ENCODE measurements around the gene NUAK1. TPM values are rescaled to one million over a fixed set of nuclear protein-coding genes. Genes with fewer than 3 reads are reported as not detected.

Gene NUAK1
- polyA plus RNA-seq, 1 experiment, result 8.3 TPM

DNA sequence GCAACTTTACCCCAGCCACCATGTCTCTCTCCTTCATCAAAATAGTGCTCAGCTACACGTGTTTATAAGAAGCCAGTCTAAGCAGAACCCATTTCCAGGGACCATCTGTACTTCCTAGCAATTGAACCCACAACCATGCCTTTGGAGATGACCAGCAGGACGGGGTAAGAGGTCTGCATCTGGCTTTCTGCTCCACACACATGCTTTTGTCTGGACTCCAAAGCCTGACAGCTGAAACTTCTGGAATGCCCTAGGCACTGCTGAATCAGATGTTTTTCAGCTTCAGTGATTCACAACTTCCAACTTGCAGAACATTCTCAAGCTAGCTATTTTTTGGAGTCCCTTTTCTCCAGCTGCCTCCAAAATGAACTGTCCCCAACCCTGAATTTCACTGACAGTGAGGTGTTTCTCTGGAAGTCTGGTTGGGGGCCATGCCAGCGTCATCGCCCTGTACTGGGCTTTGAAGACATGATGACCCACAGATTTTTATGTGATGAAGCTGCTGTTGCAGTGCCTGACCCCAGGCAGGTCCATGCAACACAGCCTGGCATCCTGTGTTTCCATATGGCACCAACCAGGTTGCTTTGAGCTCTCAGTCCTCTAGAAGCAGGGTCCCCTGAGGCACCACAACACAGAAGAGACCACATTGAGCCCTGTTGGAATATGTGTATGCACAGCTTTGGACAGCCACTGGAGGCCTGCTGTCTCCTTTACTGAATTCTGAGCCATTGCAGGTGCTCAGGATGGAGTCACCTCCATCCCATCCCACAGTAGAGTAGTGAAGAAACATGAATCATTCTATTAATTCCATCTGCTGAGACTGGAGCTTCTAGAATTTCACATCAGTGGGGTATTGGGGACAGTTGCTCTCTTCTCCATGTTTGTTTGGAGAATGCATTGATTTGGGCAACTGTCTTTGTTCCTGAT is 80.2 kb downstream of the NUAK1 start:
- TF ChIP-seq, protein P1, sequence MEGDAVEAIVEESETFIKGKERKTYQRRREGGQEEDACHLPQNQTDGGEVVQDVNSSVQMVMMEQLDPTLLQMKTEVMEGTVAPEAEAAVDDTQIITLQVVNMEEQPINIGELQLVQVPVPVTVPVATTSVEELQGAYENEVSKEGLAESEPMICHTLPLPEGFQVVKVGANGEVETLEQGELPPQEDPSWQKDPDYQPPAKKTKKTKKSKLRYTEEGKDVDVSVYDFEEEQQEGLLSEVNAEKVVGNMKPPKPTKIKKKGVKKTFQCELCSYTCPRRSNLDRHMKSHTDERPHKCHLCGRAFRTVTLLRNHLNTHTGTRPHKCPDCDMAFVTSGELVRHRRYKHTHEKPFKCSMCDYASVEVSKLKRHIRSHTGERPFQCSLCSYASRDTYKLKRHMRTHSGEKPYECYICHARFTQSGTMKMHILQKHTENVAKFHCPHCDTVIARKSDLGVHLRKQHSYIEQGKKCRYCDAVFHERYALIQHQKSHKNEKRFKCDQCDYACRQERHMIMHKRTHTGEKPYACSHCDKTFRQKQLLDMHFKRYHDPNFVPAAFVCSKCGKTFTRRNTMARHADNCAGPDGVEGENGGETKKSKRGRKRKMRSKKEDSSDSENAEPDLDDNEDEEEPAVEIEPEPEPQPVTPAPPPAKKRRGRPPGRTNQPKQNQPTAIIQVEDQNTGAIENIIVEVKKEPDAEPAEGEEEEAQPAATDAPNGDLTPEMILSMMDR (IDR thresholded peaks at IDR 0.05; ENCODE audit: low read depth, low read length), result no peak
- no peak for DNase-seq (ENCODE audit: low read depth, low spot score)
- ChIA-PET POLR2A (interaction anchor here (1.9 kb wide), 1 partner anchor 81 kb away, joined by 5 read pairs; no protein-coding TSS in a partner anchor), CTCF (interaction anchor here (0.5 to 1.5 kb wide), 2 partner anchors 16 to 396 kb away, joined by 3 to 7 read pairs; no protein-coding TSS in a partner anchor)
- H3K4me3 ChIP-seq (ENCODE audit: low read depth, low read length), result no peak overlapping the region
- peaks cover 2% of the 10 kb centered on the region; the same call in 1 of the 2 replicates for H3K9me3 ChIP-seq (ENCODE audit: control insufficient read depth, insufficient read depth, low read length)
- no peak overlapping the region for H3K27ac ChIP-seq (ENCODE audit: low read depth, low read length)
- H3K27me3 ChIP-seq (ENCODE audit: control insufficient read depth, insufficient read depth, low read length), result no peaks in the 10 kb centered on the region

DNA sequence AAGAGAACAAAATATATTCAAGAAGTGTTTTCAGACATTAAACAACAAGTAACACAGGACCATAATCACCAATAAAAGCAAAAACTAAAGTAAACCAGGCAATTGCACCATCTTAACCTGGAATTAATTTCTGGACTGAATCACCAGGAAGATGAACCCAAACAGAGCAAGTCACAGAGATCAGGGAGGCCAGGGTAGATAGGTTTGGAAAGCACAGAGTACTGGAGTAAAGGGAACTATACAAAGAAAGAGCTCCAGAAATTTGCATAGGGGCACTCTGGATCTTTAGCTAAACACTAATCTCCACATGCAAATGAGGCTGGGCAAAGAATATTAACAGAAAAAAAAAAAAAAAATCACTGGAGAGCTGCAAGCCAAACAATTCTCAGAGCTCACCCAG is 84.7 kb downstream of the NUAK1 start:
- H3K9me3 ChIP-seq (ENCODE audit: control insufficient read depth, insufficient read depth, low read length), result peaks cover 2% of the 10 kb centered on the region; the same call in 1 of the 2 replicates
- ChIA-PET CTCF (no interaction called here), POLR2A (no interaction called here)
- DNase-seq (ENCODE audit: low read depth, low spot score), result no peak
- no peak overlapping the region for H3K4me3 ChIP-seq (ENCODE audit: low read depth, low read length)
- no peaks in the 10 kb centered on the region for H3K27me3 ChIP-seq (ENCODE audit: control insufficient read depth, insufficient read depth, low read length)
- TF ChIP-seq, protein P1 (IDR thresholded peaks at IDR 0.05; ENCODE audit: low read depth, low read length), result no peak
- H3K27ac ChIP-seq (ENCODE audit: low read depth, low read length), result no peak overlapping the region

GRCh38 chr12:106051853-106052531 is 86.8 kb downstream of the NUAK1 start:
- no peak overlapping the region for H3K27ac ChIP-seq (ENCODE audit: low read depth, low read length)
- DNase-seq (ENCODE audit: low read depth, low spot score), result no peak
- CTCF ChIA-PET, result no interaction called here
- POLR2A ChIA-PET, result no interaction called here
- H3K4me3 ChIP-seq (ENCODE audit: low read depth, low read length), result no peak overlapping the region
- no peaks in the 10 kb centered on the region for H3K27me3 ChIP-seq (ENCODE audit: control insufficient read depth, insufficient read depth, low read length)
- peaks cover 4% of the 10 kb centered on the region for H3K9me3 ChIP-seq (ENCODE audit: control insufficient read depth, insufficient read depth, low read length)
- TF ChIP-seq, protein P1 (IDR thresholded peaks at IDR 0.05; ENCODE audit: low read depth, low read length), result no peak

- ChIA-PET CTCF (no interaction called here), POLR2A (no interaction called here)
- no peak overlapping the region for H3K27ac ChIP-seq (ENCODE audit: low read depth, low read length)
- no peaks in the 10 kb centered on the region for H3K27me3 ChIP-seq (ENCODE audit: control insufficient read depth, insufficient read depth, low read length)
- peaks cover 2% of the 10 kb centered on the region; the same call in 1 of the 2 replicates for H3K9me3 ChIP-seq (ENCODE audit: control insufficient read depth, insufficient read depth, low read length)
- no peak for DNase-seq (ENCODE audit: low read depth, low spot score)
- H3K4me3 ChIP-seq (ENCODE audit: low read depth, low read length), result no peak overlapping the region
- TF ChIP-seq, protein P1 (IDR thresholded peaks at IDR 0.05; ENCODE audit: low read depth, low read length), result no peak
Observed at GRCh38 chr12:106049546-106049945, 89.2 kb downstream of the NUAK1 start.

DNA sequence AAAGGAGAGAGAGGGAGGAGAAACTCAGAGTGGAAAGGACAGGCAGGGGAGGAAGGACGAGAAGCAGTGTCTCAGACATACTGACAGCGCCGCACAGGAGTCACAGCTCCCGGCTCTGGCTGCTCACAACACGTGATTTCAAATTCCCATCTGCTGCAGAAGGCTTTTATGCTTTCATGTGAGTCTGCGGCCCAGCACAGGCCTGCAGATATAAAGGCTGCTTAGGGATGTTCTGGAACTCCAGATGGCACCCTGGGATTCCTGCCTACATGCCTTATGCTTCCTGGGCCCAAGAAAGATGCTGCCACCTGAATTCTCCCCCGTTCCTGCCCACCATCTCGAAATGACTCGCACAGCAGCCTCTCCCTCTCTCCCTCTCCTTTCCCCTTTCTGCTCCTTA is 89.6 kb downstream of the NUAK1 start:
- ChIA-PET CTCF (no interaction called here), POLR2A (no interaction called here)
- no peak for DNase-seq (ENCODE audit: low read depth, low spot score)
- no peak overlapping the region for H3K4me3 ChIP-seq (ENCODE audit: low read depth, low read length)
- H3K9me3 ChIP-seq (ENCODE audit: control insufficient read depth, insufficient read depth, low read length), result peaks cover 2% of the 10 kb centered on the region; the same call in 1 of the 2 replicates
- H3K27me3 ChIP-seq (ENCODE audit: control insufficient read depth, insufficient read depth, low read length), result no peaks in the 10 kb centered on the region
- H3K27ac ChIP-seq (ENCODE audit: low read depth, low read length), result no peak overlapping the region
- TF ChIP-seq, protein P1 (IDR thresholded peaks at IDR 0.05; ENCODE audit: low read depth, low read length), result no peak

All from AG04450 (cell line).